ENCODE data around the gene PIERCE2. TPM values are rescaled to one million over a fixed set of nuclear protein-coding genes. Genes with fewer than 3 reads are reported as not detected.

PIERCE2 gene
- total and polyA plus RNA-seq, 2 donors (not counting 3 experiments of a cell fraction or from before 2014, with no cell fraction given), result 1.4 to 2.3 TPM

DNA sequence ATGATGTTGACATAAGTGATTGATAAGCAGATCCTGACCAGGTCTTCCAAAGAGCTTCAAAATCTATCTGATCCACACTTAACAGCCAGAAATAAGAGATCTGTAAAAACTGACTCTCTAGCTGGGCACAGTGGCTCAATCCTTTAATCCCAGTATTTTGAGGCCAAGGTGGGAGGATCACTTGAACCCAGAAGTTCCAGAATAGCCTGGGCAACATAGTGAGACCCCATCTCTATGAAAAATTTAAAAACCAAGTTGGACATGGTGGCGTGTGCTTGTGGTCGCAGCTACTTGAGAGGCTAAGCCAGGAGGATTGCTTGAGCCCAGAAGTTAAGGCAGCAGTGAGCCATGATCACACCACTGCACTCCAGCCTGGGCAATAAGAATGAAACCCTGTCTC is 45.7 kb upstream of the PIERCE2 start:
- Histone ChIP-seq H3K27ac (ENCODE audit: insufficient read depth, low read depth, low read length) (no peak overlapping the region), H2AFZ (ENCODE audit: low read depth, low read length) (no peak overlapping the region)
- FAIRE-seq, result no peak

More for the DNA sequence above, 45.7 kb upstream of the PIERCE2 start:
- H3K9ac ChIP-seq (replicated peaks; ENCODE audit: extremely low read depth, insufficient read depth, low read length), result no peak overlapping the region
- no TSS peak for BruUV-seq (replicated peaks)
- no peaks in the 10 kb centered on the region for H3K9me1 ChIP-seq (replicated peaks; ENCODE audit: control insufficient read depth, extremely low read depth, insufficient read depth, low read length)
- H3K9me3 ChIP-seq (replicated peaks; ENCODE audit: control insufficient read depth, insufficient read depth, low read length), result no peaks in the 10 kb centered on the region
- intact Hi-C loops (cut with micrococcal nuclease), result no loop called here
- no peaks in the 10 kb centered on the region for H3K27me3 ChIP-seq (ENCODE audit: control insufficient read depth in 2 of 2, insufficient read depth in 2 of 2, low read length in 2 of 2)
- DNase-seq (ENCODE audit: low read depth, low spot score), result no peak
- no peak overlapping the region for H3K4me3 ChIP-seq (replicated peaks in 1 of 3; ENCODE audit: insufficient read depth in 1 of 3, low read depth in 1 of 3, low read length in 3 of 3)
- dilution Hi-C loops (cut with MboI; ENCODE audit: extremely low pct_ligation_motif_present, low sequenced_read_pairs), result no loop called here
- H3K36me3 ChIP-seq (ENCODE audit: control insufficient read depth in 2 of 2, extremely low read depth in 1 of 2, insufficient read depth in 2 of 2, low read length in 2 of 2), result no peaks in the 10 kb centered on the region
- H3K4me2 ChIP-seq (ENCODE audit: insufficient read depth, low read length), result no peak overlapping the region
- H3K79me2 ChIP-seq (ENCODE audit: control insufficient read depth, insufficient read depth, low read length), result no peaks in the 10 kb centered on the region
- H3K4me1 ChIP-seq (ENCODE audit: control insufficient read depth, extremely low read depth, insufficient read depth, low read length), result peaks cover 9% of the 10 kb centered on the region
- TF ChIP-seq MYC (IDR thresholded peaks at IDR 0.05; ENCODE audit: low read depth, low read length), result no peak
- no peak for TF ChIP-seq FOS (IDR thresholded peaks at IDR 0.05; ENCODE audit: borderline replicate concordance, insufficient read depth, low read length)
- TF ChIP-seq, protein P1, sequence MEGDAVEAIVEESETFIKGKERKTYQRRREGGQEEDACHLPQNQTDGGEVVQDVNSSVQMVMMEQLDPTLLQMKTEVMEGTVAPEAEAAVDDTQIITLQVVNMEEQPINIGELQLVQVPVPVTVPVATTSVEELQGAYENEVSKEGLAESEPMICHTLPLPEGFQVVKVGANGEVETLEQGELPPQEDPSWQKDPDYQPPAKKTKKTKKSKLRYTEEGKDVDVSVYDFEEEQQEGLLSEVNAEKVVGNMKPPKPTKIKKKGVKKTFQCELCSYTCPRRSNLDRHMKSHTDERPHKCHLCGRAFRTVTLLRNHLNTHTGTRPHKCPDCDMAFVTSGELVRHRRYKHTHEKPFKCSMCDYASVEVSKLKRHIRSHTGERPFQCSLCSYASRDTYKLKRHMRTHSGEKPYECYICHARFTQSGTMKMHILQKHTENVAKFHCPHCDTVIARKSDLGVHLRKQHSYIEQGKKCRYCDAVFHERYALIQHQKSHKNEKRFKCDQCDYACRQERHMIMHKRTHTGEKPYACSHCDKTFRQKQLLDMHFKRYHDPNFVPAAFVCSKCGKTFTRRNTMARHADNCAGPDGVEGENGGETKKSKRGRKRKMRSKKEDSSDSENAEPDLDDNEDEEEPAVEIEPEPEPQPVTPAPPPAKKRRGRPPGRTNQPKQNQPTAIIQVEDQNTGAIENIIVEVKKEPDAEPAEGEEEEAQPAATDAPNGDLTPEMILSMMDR (IDR thresholded peaks at IDR 0.05; ENCODE audit: extremely low read depth in 1 of 2, insufficient read depth in 1 of 2, low read depth in 1 of 2, low read length in 2 of 2), result no peak
- no peak for TF ChIP-seq POLR2AphosphoS5 (IDR thresholded peaks at IDR 0.05; ENCODE audit: insufficient read depth, low read depth, low read length)
- no peak for TF ChIP-seq GATA2 (IDR thresholded peaks at IDR 0.05; ENCODE audit: insufficient read depth, insufficient read length, low read depth, low read length)
- TF ChIP-seq POLR2A (IDR thresholded peaks at IDR 0.05; ENCODE audit: low read depth, low read length), result no peak
- TF ChIP-seq, protein P2, sequence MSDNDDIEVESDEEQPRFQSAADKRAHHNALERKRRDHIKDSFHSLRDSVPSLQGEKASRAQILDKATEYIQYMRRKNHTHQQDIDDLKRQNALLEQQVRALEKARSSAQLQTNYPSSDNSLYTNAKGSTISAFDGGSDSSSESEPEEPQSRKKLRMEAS (IDR thresholded peaks at IDR 0.05; ENCODE audit: insufficient read depth, insufficient read length), result no peak
- TF ChIP-seq JUN (IDR thresholded peaks at IDR 0.05; ENCODE audit: borderline replicate concordance, insufficient read depth, insufficient read length, low read depth), result no peak
- no peak for TF ChIP-seq EZH2 (IDR thresholded peaks at IDR 0.05; ENCODE audit: borderline replicate concordance, low read depth, low read length, severe bottlenecking)
- H4K20me1 ChIP-seq (replicated peaks; ENCODE audit: control insufficient read depth, extremely low read depth, insufficient read depth, low read length), result no peaks in the 10 kb centered on the region
- POLR2A ChIA-PET, result no interaction called here
- CTCF ChIA-PET, result no interaction called here
